Suprapubic skin (tissue), 4 donors: ENCODE results near the gene ACAD10. TPM values are rescaled to one million over a fixed set of nuclear protein-coding genes. Genes with fewer than 3 reads are reported as not detected.

ENCODE experiments used
- DNase-seq, 2 donors: peaks; one replicate each; pipeline ENCODE4 v3.0.0-alpha.2; 2019; ENCODE audit warnings: low spot score in 2 of 2
- H3K27ac ChIP-seq: fragments of 200-600 bp; sonication (generic); one replicate; pipeline ENCODE4 v1.5.1; 2019
- H3K27me3 ChIP-seq: fragments of 200-600 bp; sonication (generic); one replicate; pipeline ENCODE4 v1.5.1; 2019
- H3K36me3 ChIP-seq: fragments of 200-600 bp; sonication (generic); one replicate; pipeline ENCODE4 v1.5.1; 2019
- H3K4me1 ChIP-seq: fragments of 200-600 bp; sonication (generic); one replicate; pipeline ENCODE4 v1.5.1; 2019
- H3K4me3 ChIP-seq: fragments of 200-600 bp; sonication (generic); one replicate; pipeline ENCODE4 v1.5.1; 2019; ENCODE audit warnings: mild to moderate bottlenecking
- H3K9me3 ChIP-seq: fragments of 200-600 bp; sonication (generic); one replicate; pipeline ENCODE4 v1.5.1; 2019
- CTCF ChIP-seq, 2 donors: fragments of 200-600 bp in 1 of 2; fragments of 450-650 bp in 1 of 2; sonication (generic) in 1 of 2; IDR thresholded peaks; one replicate each; pipeline ENCODE4 v1.5.1; 2016 to 2019; ENCODE audit warnings: antibody characterized with exemption in 2 of 2, mild to moderate bottlenecking in 1 of 2, moderate library complexity in 1 of 2
- EP300 ChIP-seq: sonication (generic); formaldehyde crosslinking; IDR thresholded peaks from one replicate; pipeline ENCODE4 v1.6.1; 2017; ENCODE audit warnings: antibody characterized with exemption
- POLR2A ChIP-seq, 2 donors: fragments of 450-650 bp; IDR thresholded peaks; one replicate each; pipeline ENCODE4 v1.6.1; 2017; ENCODE audit warnings: antibody characterized with exemption in 2 of 2, mild to moderate bottlenecking in 2 of 2, moderate library complexity in 2 of 2
- POLR2AphosphoS5 ChIP-seq, 3 donors: sonication (generic); formaldehyde crosslinking; IDR thresholded peaks; one replicate each; pipeline ENCODE4 v1.6.1; 2017; ENCODE audit warnings: antibody characterized with exemption in 3 of 3
- WGBS: methylation state at CpG from one replicate; pipeline ENCODE4 v1.1.5; 2018; 5-methylcytosine and 5-hydroxymethylcytosine counted together
- total RNA-seq, 4 donors: library from RNA; depleted of rRNA; stranded (reverse); fragments of >200 nt; gene quantifications; one replicate each; pipeline ENCODE4 v1.1.0, GENCODE V29; 2016

The ACAD10 gene
- total RNA-seq, 4 donors from 2014 or later, result 22.8 to 75.7 (median 26.5) TPM

GRCh38 chr12:111780166-111780565, 94.3 kb downstream of the ACAD10 start:
- peaks cover 27% of the 10 kb centered on the region for H3K4me1 ChIP-seq
- 92% methylated on average over 10 of the region's 10 CpGs for WGBS
- no peak for DNase-seq
- H3K9me3 ChIP-seq, result no peaks in the 10 kb centered on the region
- H3K36me3 ChIP-seq, result peaks cover 51% of the 10 kb centered on the region
- H3K27ac ChIP-seq, result no peak overlapping the region
- H3K27me3 ChIP-seq, result no peaks in the 10 kb centered on the region
- TF ChIP-seq EP300, result no peak
- TF ChIP-seq POLR2A (IDR thresholded peaks at IDR 0.05), result no peak
- no peak for TF ChIP-seq POLR2AphosphoS5 (IDR thresholded peaks at IDR 0.05)
- TF ChIP-seq CTCF (IDR thresholded peaks at IDR 0.05), result no peak
- H3K4me3 ChIP-seq, result no peak overlapping the region

- DNase-seq, result no peak
- Histone ChIP-seq H3K9me3 (no peaks in the 10 kb centered on the region), H3K27me3 (no peaks in the 10 kb centered on the region), H3K27ac (no peak overlapping the region), H3K4me1 (peaks cover 23% of the 10 kb centered on the region), H3K36me3 (peaks cover 56% of the 10 kb centered on the region), H3K4me3 (no peak overlapping the region)
- 89% methylated on average over 5 of the region's 5 CpGs for WGBS
- TF ChIP-seq POLR2AphosphoS5 (IDR thresholded peaks at IDR 0.05), result no peak
- TF ChIP-seq POLR2A (IDR thresholded peaks at IDR 0.05), result no peak
- TF ChIP-seq CTCF (IDR thresholded peaks at IDR 0.05), result no peak
- TF ChIP-seq EP300, result no peak
Observed at GRCh38 chr12:111780615-111781014, 94.8 kb downstream of the ACAD10 start.

GRCh38 chr12:111781085-111781658, 95.3 kb downstream of the ACAD10 start:
- peaks cover 17% of the 10 kb centered on the region for H3K4me1 ChIP-seq
- no peaks in the 10 kb centered on the region for H3K9me3 ChIP-seq
- no peak overlapping the region for H3K27ac ChIP-seq
- H3K27me3 ChIP-seq, result no peaks in the 10 kb centered on the region
- no peak for DNase-seq
- TF ChIP-seq CTCF (IDR thresholded peaks at IDR 0.05), result no peak
- TF ChIP-seq POLR2AphosphoS5 (IDR thresholded peaks at IDR 0.05), result no peak
- WGBS, result 94% methylated on average over 2 of the region's 2 CpGs
- no peak overlapping the region for H3K4me3 ChIP-seq
- H3K36me3 ChIP-seq, result peaks cover 60% of the 10 kb centered on the region

- Histone ChIP-seq H3K4me3 (no peak overlapping the region), H3K27ac (no peak overlapping the region), H3K36me3 (peaks cover 70% of the 10 kb centered on the region), H3K9me3 (no peaks in the 10 kb centered on the region), H3K27me3 (no peaks in the 10 kb centered on the region), H3K4me1 (peaks cover under 1% of the 10 kb centered on the region)
- 94% methylated on average over 17 of the region's 17 CpGs for WGBS
- DNase-seq, result no peak
- TF ChIP-seq EP300 (no peak), POLR2AphosphoS5 (IDR thresholded peaks at IDR 0.05) (no peak), CTCF (IDR thresholded peaks at IDR 0.05) (no peak), POLR2A (IDR thresholded peaks at IDR 0.05) (no peak)
Observed at GRCh38 chr12:111783046-111783445, 97.2 kb downstream of the ACAD10 start.

GRCh38 chr12:111784953-111785352, 99.1 kb downstream of the ACAD10 start:
- no peaks in the 10 kb centered on the region for H3K4me1 ChIP-seq
- H3K27me3 ChIP-seq, result no peaks in the 10 kb centered on the region
- no peak overlapping the region for H3K27ac ChIP-seq
- H3K9me3 ChIP-seq, result no peaks in the 10 kb centered on the region
- no peak for DNase-seq
- WGBS, result 98% methylated on average over 4 of the region's 4 CpGs
- no peak overlapping the region for H3K4me3 ChIP-seq
- H3K36me3 ChIP-seq, result peaks cover 79% of the 10 kb centered on the region
- no peak for TF ChIP-seq POLR2A (IDR thresholded peaks at IDR 0.05)
- no peak for TF ChIP-seq POLR2AphosphoS5 (IDR thresholded peaks at IDR 0.05)
- TF ChIP-seq CTCF (IDR thresholded peaks at IDR 0.05), result no peak
- TF ChIP-seq EP300, result no peak
